ENCODE measurements around the gene NRIP3.
"Not testable (repeated sequence)": the region's sequence is repeated elsewhere in the genome, so short reads cannot be mapped to it uniquely, and the experiment has no call there.

The NRIP3 gene

DNA sequence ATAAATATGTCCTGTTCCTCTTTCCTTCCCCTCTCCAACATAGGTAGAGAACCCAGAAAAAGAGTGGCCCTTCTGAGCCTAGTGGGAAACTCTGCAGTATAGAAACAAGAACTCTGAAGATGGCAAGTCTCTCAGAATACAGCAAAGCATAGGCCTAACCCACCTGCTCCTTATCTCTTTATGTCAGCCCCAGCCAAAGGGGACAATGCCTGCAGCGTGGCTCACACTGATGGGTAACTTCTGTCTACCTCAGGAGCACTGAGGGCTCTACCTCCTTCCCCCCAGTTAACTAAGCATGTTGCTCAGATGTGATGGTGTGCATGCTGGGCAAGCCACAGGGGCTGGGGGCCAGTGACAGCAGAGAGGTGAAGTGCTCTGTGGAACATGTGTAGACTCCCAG, 4.9 kb upstream of the NRIP3 start:
- Histone ChIP-seq H3K4me1 (ENCODE audit: insufficient read depth, low read length) (no peaks in the 10 kb centered on the region), H2AFZ (ENCODE audit: low read depth, low read length) (no peak overlapping the region), H3K4me3 (ENCODE audit: low read length) (no peak overlapping the region), H3K27me3 (ENCODE audit: insufficient read depth, low read length) (peaks cover 45% of the 10 kb centered on the region), H3K9me3 (ENCODE audit: low read length) (peaks cover 2% of the 10 kb centered on the region), H3K36me3 (ENCODE audit: insufficient read depth, low read length) (no peaks in the 10 kb centered on the region)

DNA sequence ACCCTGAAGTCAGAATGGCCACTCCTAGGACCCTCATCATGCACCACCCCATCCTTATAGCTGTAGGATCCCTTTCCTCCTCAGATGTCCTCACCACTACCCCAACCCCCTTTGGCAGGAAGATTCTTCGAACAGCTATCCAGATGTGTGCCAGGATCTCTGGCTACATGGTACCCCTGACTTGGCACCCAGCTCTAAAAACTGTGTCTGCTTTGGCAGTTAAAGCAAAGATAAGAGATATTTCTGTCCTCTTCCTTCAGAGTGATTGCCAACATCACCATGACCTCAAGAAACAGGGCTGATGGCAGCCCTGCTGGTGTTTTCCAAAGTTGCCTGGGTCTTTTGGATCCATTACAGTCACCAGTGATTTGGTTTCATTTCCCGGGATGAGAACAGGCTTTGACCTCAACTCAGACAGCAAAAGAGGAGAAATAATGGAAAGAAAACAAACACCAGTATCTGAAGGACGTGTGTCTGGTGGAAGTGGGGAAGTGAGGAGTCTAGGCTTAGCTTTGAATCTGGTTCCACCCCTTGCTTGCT, 4.3 kb upstream of the NRIP3 start:
- peaks cover 50% of the 10 kb centered on the region for H3K27me3 ChIP-seq (ENCODE audit: insufficient read depth, low read length)
- no peak overlapping the region for H2AFZ ChIP-seq (ENCODE audit: low read depth, low read length)
- H3K9me3 ChIP-seq (ENCODE audit: low read length): peaks cover 2% of the 10 kb centered on the region
- H3K4me1 ChIP-seq (ENCODE audit: insufficient read depth, low read length): peaks cover 3% of the 10 kb centered on the region
- H3K36me3 ChIP-seq (ENCODE audit: insufficient read depth, low read length): no peaks in the 10 kb centered on the region
- H3K4me3 ChIP-seq (ENCODE audit: low read length): no peak overlapping the region

- Histone ChIP-seq H3K9me3 (ENCODE audit: low read length) (peaks cover 2% of the 10 kb centered on the region), H2AFZ (ENCODE audit: low read depth, low read length) (no peak overlapping the region), H3K4me3 (ENCODE audit: low read length) (no peak overlapping the region), H3K36me3 (ENCODE audit: insufficient read depth, low read length) (no peaks in the 10 kb centered on the region), H3K27me3 (ENCODE audit: insufficient read depth, low read length) (peaks cover 70% of the 10 kb centered on the region), H3K4me1 (ENCODE audit: insufficient read depth, low read length) (peaks cover 8% of the 10 kb centered on the region)
Observed at GRCh38 chr11:9005087-9005486, 1.3 kb upstream of the NRIP3 start.

DNA sequence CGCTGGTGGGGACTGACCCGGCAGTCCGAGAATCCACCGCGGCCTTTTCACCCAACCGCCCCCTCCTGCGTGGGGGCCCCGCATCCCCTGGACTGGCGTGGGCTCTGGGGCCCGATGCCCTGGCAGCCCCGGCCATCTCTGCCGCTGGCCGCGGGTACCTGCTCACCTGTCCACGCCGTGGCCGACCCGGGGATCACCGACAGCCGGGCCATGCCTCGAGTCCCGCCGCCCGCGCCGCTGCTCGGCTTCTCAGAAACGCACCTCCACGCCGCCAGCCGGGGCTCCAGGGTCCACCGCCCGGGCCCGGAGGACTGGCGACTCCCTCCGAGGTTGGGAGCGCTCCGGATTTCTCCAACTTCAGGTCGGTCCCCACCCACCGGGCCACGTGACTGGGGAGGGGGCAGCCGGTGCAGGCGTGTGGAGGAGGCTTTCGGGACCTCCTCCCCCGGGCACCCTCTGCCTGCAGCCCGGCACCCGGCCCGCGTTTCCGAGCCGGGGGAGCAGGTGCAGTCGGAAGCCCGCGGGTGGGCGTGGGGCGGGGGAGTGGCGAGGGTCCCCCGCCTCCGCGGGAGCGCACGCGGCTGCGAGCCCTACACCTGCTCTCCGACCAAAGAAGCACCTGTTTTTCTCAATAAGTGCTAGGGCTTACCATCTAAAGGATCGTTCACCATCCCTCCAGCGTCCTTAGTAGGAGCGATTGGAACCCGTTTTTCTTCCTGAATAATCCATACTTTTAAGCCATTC, 554 bp upstream of the NRIP3 start:
- H2AFZ ChIP-seq (ENCODE audit: low read depth, low read length): peak overlapping the region; percentile 92
- H3K36me3 ChIP-seq (ENCODE audit: insufficient read depth, low read length): no peaks in the 10 kb centered on the region
- H3K9me3 ChIP-seq (ENCODE audit: low read length): peaks cover 2% of the 10 kb centered on the region
- peaks cover 8% of the 10 kb centered on the region for H3K4me1 ChIP-seq (ENCODE audit: insufficient read depth, low read length)
- peaks cover 73% of the 10 kb centered on the region for H3K27me3 ChIP-seq (ENCODE audit: insufficient read depth, low read length)
- H3K4me3 ChIP-seq (ENCODE audit: low read length): peak overlapping the region; percentile 44

DNA sequence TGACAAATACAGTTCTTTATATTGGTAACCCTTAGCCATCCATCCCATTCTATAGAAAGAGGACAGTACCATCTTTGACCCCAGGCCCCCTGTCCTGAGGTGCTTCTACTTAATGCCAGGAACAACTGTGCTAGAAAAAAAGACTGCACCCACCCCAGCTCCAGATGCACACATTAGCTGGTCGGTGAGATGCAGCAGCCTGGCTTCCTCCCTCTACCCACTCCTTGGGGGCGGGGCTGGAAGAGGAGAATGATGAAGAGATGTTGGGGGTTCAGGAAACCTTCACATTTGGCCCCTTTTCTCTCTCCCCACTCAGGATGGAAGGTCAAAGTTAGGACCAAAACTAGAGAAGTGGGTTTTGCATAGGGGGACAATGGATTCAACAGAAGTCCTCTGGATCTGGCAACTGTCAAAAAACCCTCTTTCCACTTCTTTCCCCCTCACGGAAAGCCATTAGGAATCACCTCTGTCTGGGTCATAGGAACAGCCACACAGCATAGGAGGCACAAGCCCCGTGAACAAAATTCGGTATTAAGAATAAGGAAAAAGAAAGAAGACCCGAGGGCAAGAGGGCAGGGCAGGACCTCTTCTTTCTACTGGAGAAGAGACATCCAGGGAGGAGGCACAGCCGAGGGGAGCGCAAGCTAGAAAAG, 755 bp downstream of the NRIP3 start:
- peaks cover 2% of the 10 kb centered on the region for H3K9me3 ChIP-seq (ENCODE audit: low read length)
- H2AFZ ChIP-seq (ENCODE audit: low read depth, low read length): peak overlapping the region; percentile 92
- peaks cover 8% of the 10 kb centered on the region for H3K4me1 ChIP-seq (ENCODE audit: insufficient read depth, low read length)
- no peaks in the 10 kb centered on the region for H3K36me3 ChIP-seq (ENCODE audit: insufficient read depth, low read length)
- peaks cover 71% of the 10 kb centered on the region for H3K27me3 ChIP-seq (ENCODE audit: insufficient read depth, low read length)
- H3K4me3 ChIP-seq (ENCODE audit: low read length): peak overlapping the region; percentile 44

- H3K27me3 ChIP-seq (ENCODE audit: insufficient read depth, low read length): peaks cover 60% of the 10 kb centered on the region
- H3K9me3 ChIP-seq (ENCODE audit: low read length): peaks cover 2% of the 10 kb centered on the region
- peaks cover 8% of the 10 kb centered on the region for H3K4me1 ChIP-seq (ENCODE audit: insufficient read depth, low read length)
- no peak overlapping the region for H2AFZ ChIP-seq (ENCODE audit: low read depth, low read length)
- no peaks in the 10 kb centered on the region for H3K36me3 ChIP-seq (ENCODE audit: insufficient read depth, low read length)
- no peak overlapping the region for H3K4me3 ChIP-seq (ENCODE audit: low read length)
Observed at GRCh38 chr11:9001736-9002135, 2.1 kb downstream of the NRIP3 start.

GRCh38 chr11:8998017-8998416, 5.8 kb downstream of the NRIP3 start:
- no peaks in the 10 kb centered on the region for H3K36me3 ChIP-seq (ENCODE audit: insufficient read depth, low read length)
- no peak overlapping the region for H3K4me3 ChIP-seq (ENCODE audit: low read length)
- H3K27me3 ChIP-seq (ENCODE audit: insufficient read depth, low read length): peaks cover 24% of the 10 kb centered on the region
- no peaks in the 10 kb centered on the region for H3K9me3 ChIP-seq (ENCODE audit: low read length)
- H2AFZ ChIP-seq (ENCODE audit: low read depth, low read length): no peak overlapping the region
- peaks cover 7% of the 10 kb centered on the region for H3K4me1 ChIP-seq (ENCODE audit: insufficient read depth, low read length)

DNA sequence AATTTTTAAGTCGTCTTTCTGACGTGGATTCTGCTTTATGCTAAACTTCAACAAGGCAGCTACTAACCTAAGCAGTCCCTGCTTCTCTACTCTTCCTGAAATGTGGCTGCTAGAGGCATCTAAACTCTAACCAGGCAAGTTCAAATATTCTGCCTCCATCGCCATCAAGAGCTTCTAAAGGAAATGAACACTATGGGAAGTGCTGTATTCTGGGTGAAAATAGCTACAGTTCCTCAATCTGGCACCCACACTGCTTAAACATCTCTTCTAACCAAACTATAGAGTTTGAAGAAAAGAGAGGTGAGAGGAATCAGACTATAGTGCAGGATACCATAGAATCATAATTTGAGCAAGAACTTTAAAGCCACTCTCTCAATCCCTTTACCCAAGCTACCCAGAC, 6.3 kb downstream of the NRIP3 start:
- no peak overlapping the region for H2AFZ ChIP-seq (ENCODE audit: low read depth, low read length)
- peaks cover 19% of the 10 kb centered on the region for H3K27me3 ChIP-seq (ENCODE audit: insufficient read depth, low read length)
- peaks cover 5% of the 10 kb centered on the region for H3K4me1 ChIP-seq (ENCODE audit: insufficient read depth, low read length)
- H3K36me3 ChIP-seq (ENCODE audit: insufficient read depth, low read length): no peaks in the 10 kb centered on the region
- H3K4me3 ChIP-seq (ENCODE audit: low read length): no peak overlapping the region
- H3K9me3 ChIP-seq (ENCODE audit: low read length): no peaks in the 10 kb centered on the region

DNA sequence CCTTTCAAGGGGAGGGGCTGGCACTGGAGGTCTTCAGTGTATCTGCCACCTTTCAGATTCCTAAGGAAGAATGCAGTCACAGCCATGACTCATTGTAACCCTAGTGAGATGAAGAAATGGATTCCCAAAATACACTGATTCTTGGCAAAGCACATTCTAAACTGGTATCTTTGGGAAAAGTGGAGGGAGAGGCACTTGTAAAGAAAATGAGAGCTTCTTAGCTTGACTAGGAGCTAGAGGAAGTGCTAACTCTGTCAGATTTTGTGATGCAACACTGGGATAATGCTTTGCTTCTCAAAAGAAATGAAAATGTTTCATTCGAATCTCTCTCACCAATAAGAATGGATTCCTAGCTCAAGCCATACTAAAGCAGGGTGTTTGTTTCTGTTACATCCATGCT, 14.3 kb downstream of the NRIP3 start:
- no peaks in the 10 kb centered on the region for H3K27me3 ChIP-seq (ENCODE audit: insufficient read depth, low read length)
- H3K4me3 ChIP-seq (ENCODE audit: low read length): no peak overlapping the region
- no peaks in the 10 kb centered on the region for H3K9me3 ChIP-seq (ENCODE audit: low read length)
- no peak overlapping the region for H2AFZ ChIP-seq (ENCODE audit: low read depth, low read length)
- H3K36me3 ChIP-seq (ENCODE audit: insufficient read depth, low read length): no peaks in the 10 kb centered on the region
- peaks cover 2% of the 10 kb centered on the region for H3K4me1 ChIP-seq (ENCODE audit: insufficient read depth, low read length)

GRCh38 chr11:8988329-8989234, 15.2 kb downstream of the NRIP3 start:
- Histone ChIP-seq H2AFZ (ENCODE audit: low read depth, low read length) (no peak overlapping the region), H3K9me3 (ENCODE audit: low read length) (no peaks in the 10 kb centered on the region), H3K27me3 (ENCODE audit: insufficient read depth, low read length) (no peaks in the 10 kb centered on the region), H3K4me3 (ENCODE audit: low read length) (no peak overlapping the region), H3K4me1 (ENCODE audit: insufficient read depth, low read length) (no peaks in the 10 kb centered on the region), H3K36me3 (ENCODE audit: insufficient read depth, low read length) (no peaks in the 10 kb centered on the region)

GRCh38 chr11:8987446-8987845, 16.4 kb downstream of the NRIP3 start:
- H3K27me3 ChIP-seq (ENCODE audit: insufficient read depth, low read length): no peaks in the 10 kb centered on the region
- H3K36me3 ChIP-seq (ENCODE audit: insufficient read depth, low read length): no peaks in the 10 kb centered on the region
- no peak overlapping the region for H2AFZ ChIP-seq (ENCODE audit: low read depth, low read length)
- no peaks in the 10 kb centered on the region for H3K9me3 ChIP-seq (ENCODE audit: low read length)
- peaks cover 4% of the 10 kb centered on the region for H3K4me1 ChIP-seq (ENCODE audit: insufficient read depth, low read length)
- no peak overlapping the region for H3K4me3 ChIP-seq (ENCODE audit: low read length)

DNA sequence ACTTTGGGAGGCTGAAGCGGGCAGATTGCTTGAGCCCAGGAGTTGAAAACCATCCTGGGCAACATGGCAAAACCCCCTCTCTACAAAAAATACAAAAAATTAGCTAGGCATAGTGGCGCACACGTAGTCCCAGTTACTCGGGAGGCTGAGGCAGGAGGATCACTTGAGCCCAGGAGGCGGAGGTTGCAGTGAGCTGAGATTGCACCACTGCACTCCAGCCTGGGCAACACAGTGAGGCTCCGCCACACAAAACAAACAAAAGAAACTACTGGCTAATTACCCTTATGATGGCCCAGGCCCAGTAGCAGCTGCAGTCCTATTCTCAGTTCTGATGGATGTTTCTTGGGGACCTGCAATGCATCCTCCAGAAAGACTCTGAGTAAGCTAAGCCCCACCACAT, 17.0 kb downstream of the NRIP3 start:
- H2AFZ ChIP-seq (ENCODE audit: low read depth, low read length); H3K4me1 ChIP-seq (ENCODE audit: insufficient read depth, low read length); H3K36me3 ChIP-seq (ENCODE audit: insufficient read depth, low read length); H3K27me3 ChIP-seq (ENCODE audit: insufficient read depth, low read length); H3K9me3 ChIP-seq (ENCODE audit: low read length); H3K4me3 ChIP-seq (ENCODE audit: low read length): not testable (repeated sequence)

GRCh38 chr11:8985462-8985861, 18.3 kb downstream of the NRIP3 start:
- Histone ChIP-seq H3K36me3 (ENCODE audit: insufficient read depth, low read length) (no peaks in the 10 kb centered on the region), H3K4me3 (ENCODE audit: low read length) (no peak overlapping the region), H3K4me1 (ENCODE audit: insufficient read depth, low read length) (peaks cover 5% of the 10 kb centered on the region), H3K27me3 (ENCODE audit: insufficient read depth, low read length) (no peaks in the 10 kb centered on the region), H2AFZ (ENCODE audit: low read depth, low read length) (no peak overlapping the region), H3K9me3 (ENCODE audit: low read length) (no peaks in the 10 kb centered on the region)
